ENCODE measurements around the gene ASAH2B. TPM values are rescaled to one million over a fixed set of nuclear protein-coding genes. Genes with fewer than 3 reads are reported as not detected.

The ASAH2B gene
- total and polyA plus RNA-seq, 5 donors: 2.2 to 8.4 (median 5.1) TPM

- H3K27ac ChIP-seq (ENCODE audit: low read length): no peak overlapping the region
- 65% methylated on average over 3 of the region's 3 CpGs for WGBS
These were observed 58.6 kb downstream of the ASAH2B start for GRCh38 chr10:50798297-50798696.

GRCh38 chr10:50799595-50799994 lies 59.9 kb downstream of the ASAH2B start:
- Histone ChIP-seq H3K27ac (ENCODE audit: low read length) (no peak overlapping the region), H3K4me1 (ENCODE audit: control insufficient read depth, insufficient read depth, low read length) (no peaks in the 10 kb centered on the region), H3K27me3 (ENCODE audit: control insufficient read depth, insufficient read depth) (no peaks in the 10 kb centered on the region), H3K9me3 (ENCODE audit: control insufficient read depth, low read length) (no peaks in the 10 kb centered on the region), H3K4me3 (ENCODE audit: low read length) (no peak overlapping the region)
- intact Hi-C loops (cut with DNase I): no loop called here
- ATAC-seq: no peak
- DNase-seq: no peak
- 74% methylated on average over 1 of the region's 1 CpG for WGBS

More at GRCh38 chr10:50798297-50798696, 58.6 kb downstream of the ASAH2B start:
- Histone ChIP-seq H3K27me3 (ENCODE audit: control insufficient read depth, insufficient read depth) (no peaks in the 10 kb centered on the region), H3K9me3 (ENCODE audit: control insufficient read depth, low read length) (no peaks in the 10 kb centered on the region), H3K4me3 (ENCODE audit: low read length) (no peak overlapping the region), H3K4me1 (ENCODE audit: control insufficient read depth, insufficient read depth, low read length) (no peaks in the 10 kb centered on the region)
- intact Hi-C loops (cut with DNase I): no loop called here
- no peak for DNase-seq
- no peak for ATAC-seq

GRCh38 chr10:50805981-50806622 lies 66.4 kb downstream of the ASAH2B start:
- ATAC-seq: no peak
- no peak for DNase-seq
- intact Hi-C loops (cut with DNase I): no loop called here
- Histone ChIP-seq H3K9me3 (ENCODE audit: control insufficient read depth, low read length) (no peaks in the 10 kb centered on the region), H3K27me3 (ENCODE audit: control insufficient read depth, insufficient read depth) (no peaks in the 10 kb centered on the region), H3K4me3 (ENCODE audit: low read length) (no peak overlapping the region), H3K4me1 (ENCODE audit: control insufficient read depth, insufficient read depth, low read length) (no peaks in the 10 kb centered on the region), H3K27ac (ENCODE audit: low read length) (no peak overlapping the region)
- 42% methylated on average over 2 of the region's 2 CpGs for WGBS

GRCh38 chr10:50807851-50808776 lies 68.4 kb downstream of the ASAH2B start:
- ATAC-seq (no peak), DNase-seq (no peak)
- WGBS: 37% methylated on average over 1 of the region's 1 CpG
- no peaks in the 10 kb centered on the region for H3K4me1 ChIP-seq (ENCODE audit: control insufficient read depth, insufficient read depth, low read length)
- H3K9me3 ChIP-seq (ENCODE audit: control insufficient read depth, low read length): no peaks in the 10 kb centered on the region
- no peak overlapping the region for H3K4me3 ChIP-seq (ENCODE audit: low read length)
- no peaks in the 10 kb centered on the region for H3K27me3 ChIP-seq (ENCODE audit: control insufficient read depth, insufficient read depth)
- H3K27ac ChIP-seq (ENCODE audit: low read length): no peak overlapping the region
- intact Hi-C loops (cut with DNase I): no loop called here

Other genes starting within 250 kb of the ASAH2B start
- gene SGMS1, start 116.0 kb upstream of the ASAH2B start, total RNA-seq: 10 to 100 TPM; 24.5 to 26.0 (median 24.9) TPM
- gene SGMS1, start 116.0 kb upstream of the ASAH2B start, polyA plus RNA-seq: 12.0 TPM
- under 1 TPM in 2 of 4 donors, not detected in 2; 0.06 to 0.18 TPM for gene A1CF, start 145.7 kb downstream of the ASAH2B start, total RNA-seq
- not detected for gene A1CF, start 145.7 kb downstream of the ASAH2B start, polyA plus RNA-seq

All from right cardiac atrium (tissue), 5 donors.